HG02610 (cell line): ENCODE data around the gene ZNF845.
"Not testable (repeated sequence)": the region's sequence is repeated elsewhere in the genome, so short reads cannot be mapped to it uniquely, and the experiment has no call there.

ENCODE experiments used
- ATAC-seq: cut with Tn5 transposase; IDR thresholded peaks from one replicate; pipeline ENCODE4 v1.9.1; 2021; ENCODE audit warnings: mild to moderate bottlenecking, moderate library complexity; ENCODE audit not compliant: unreplicated experiment

ZNF845 gene

GRCh38 chr19:53333463-53334449, at the start of gene ZNF845:
ZNF845 (plus strand) TSS chr19:53333749; CDS start chr19:53341308, 7,559 bp downstream.
- peak; percentile 98 for ATAC-seq

- no peak for ATAC-seq
Measured at GRCh38 chr19:53285087-53285486, 48.5 kb upstream of the ZNF845 start.

- ATAC-seq: no peak
Measured at GRCh38 chr19:53290758-53291549, 42.6 kb upstream of the ZNF845 start.

- no peak for ATAC-seq
Measured at GRCh38 chr19:53294786-53295441, 38.6 kb upstream of the ZNF845 start.

GRCh38 chr19:53301341-53301740, 32.2 kb upstream of the ZNF845 start:
- not testable (repeated sequence) for ATAC-seq

GRCh38 chr19:53308339-53308811, 25.2 kb upstream of the ZNF845 start:
- no peak for ATAC-seq

- ATAC-seq: no peak
Measured at GRCh38 chr19:53311044-53311443, 22.5 kb upstream of the ZNF845 start.

GRCh38 chr19:53311897-53312296, 21.7 kb upstream of the ZNF845 start:
- ATAC-seq: no peak

- ATAC-seq: no peak
Measured at GRCh38 chr19:53328967-53329366, 4.6 kb upstream of the ZNF845 start.

- no peak for ATAC-seq
Measured at GRCh38 chr19:53332484-53332883, 1.1 kb upstream of the ZNF845 start.

- ATAC-seq: no peak
Measured at GRCh38 chr19:53333066-53333462, 485 bp upstream of the ZNF845 start.

- ATAC-seq: not testable (repeated sequence)
Measured at GRCh38 chr19:53344403-53344802, 10.9 kb downstream of the ZNF845 start.

GRCh38 chr19:53355739-53356138, 22.2 kb downstream of the ZNF845 start:
- no peak for ATAC-seq

GRCh38 chr19:53357821-53358581, 24.5 kb downstream of the ZNF845 start:
- ATAC-seq: no peak

GRCh38 chr19:53360056-53360455, 26.5 kb downstream of the ZNF845 start:
- ATAC-seq: not testable (repeated sequence)

GRCh38 chr19:53365134-53365898, 31.8 kb downstream of the ZNF845 start, which contains the start of gene ZNF525:
ZNF525 (plus strand) TSS chr19:53365705; CDS start chr19:53372282, 6,577 bp downstream.
- peak; percentile 98 for ATAC-seq

- ATAC-seq: peak; percentile 34
Measured at GRCh38 chr19:53365899-53366493, 32.4 kb downstream of the ZNF845 start.

GRCh38 chr19:53372196-53372595, 38.6 kb downstream of the ZNF845 start:
- no peak for ATAC-seq

- no peak for ATAC-seq
Measured at GRCh38 chr19:53374288-53374687, 40.7 kb downstream of the ZNF845 start.
